Measurements from ENCODE around the gene HSPA1B.
"Not testable (repeated sequence)": the region's sequence is repeated elsewhere in the genome, so short reads cannot be mapped to it uniquely, and the experiment has no call there.

HSPA1B gene

GRCh38 chr6:31822036-31822821 is 5.3 kb upstream of the HSPA1B start:
- DNase-seq (ENCODE audit: extremely low read depth, low read depth), result no peak
- no peak for TF ChIP-seq CTCF (IDR thresholded peaks at IDR 0.05; ENCODE audit: low read depth, low read length, missing control alignments)
- H3K4me3 ChIP-seq (replicated peaks; ENCODE audit: low read depth, low read length), result peak overlapping the region; percentile 55

- H3K4me3 ChIP-seq (replicated peaks; ENCODE audit: low read depth, low read length); DNase-seq (ENCODE audit: extremely low read depth, low read depth): not testable (repeated sequence)
Measured at GRCh38 chr6:31823592-31824196, 3.8 kb upstream of the HSPA1B start.

GRCh38 chr6:31825553-31825952 is 2.0 kb upstream of the HSPA1B start:
- H3K4me3 ChIP-seq (replicated peaks; ENCODE audit: low read depth, low read length), result no peak overlapping the region
- TF ChIP-seq CTCF (IDR thresholded peaks at IDR 0.05; ENCODE audit: low read depth, low read length, missing control alignments), result no peak
- no peak for DNase-seq (ENCODE audit: extremely low read depth, low read depth)

DNA sequence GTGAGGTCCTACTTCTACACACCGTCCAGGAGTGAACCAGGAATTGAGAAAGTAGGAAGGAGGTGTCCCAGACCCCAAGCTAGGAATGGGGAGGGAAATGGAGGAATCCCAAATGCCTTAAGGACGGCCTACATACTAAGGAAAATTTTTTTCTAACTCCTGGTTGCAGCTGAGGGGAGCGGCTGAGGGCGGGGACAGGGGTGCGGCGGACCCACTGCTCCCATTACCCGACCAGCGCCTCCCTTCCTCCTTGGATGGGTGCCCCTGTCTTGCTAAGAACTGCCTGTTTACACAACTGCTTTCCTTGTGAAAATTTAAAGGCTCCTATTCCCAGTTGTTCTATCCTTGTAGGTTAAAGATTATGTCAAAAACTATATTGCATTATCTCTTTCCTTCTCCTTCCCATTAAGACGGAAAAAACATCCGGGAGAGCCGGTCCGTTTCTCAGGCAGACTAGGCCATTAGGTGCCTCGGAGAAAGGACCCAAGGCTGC is 699 bp upstream of the HSPA1B start:
- no peak for TF ChIP-seq CTCF (IDR thresholded peaks at IDR 0.05; ENCODE audit: low read depth, low read length, missing control alignments)
- H3K4me3 ChIP-seq (replicated peaks; ENCODE audit: low read depth, low read length), result peak overlapping the region; percentile 35
- DNase-seq (ENCODE audit: extremely low read depth, low read depth), result peak; percentile 58

DNA sequence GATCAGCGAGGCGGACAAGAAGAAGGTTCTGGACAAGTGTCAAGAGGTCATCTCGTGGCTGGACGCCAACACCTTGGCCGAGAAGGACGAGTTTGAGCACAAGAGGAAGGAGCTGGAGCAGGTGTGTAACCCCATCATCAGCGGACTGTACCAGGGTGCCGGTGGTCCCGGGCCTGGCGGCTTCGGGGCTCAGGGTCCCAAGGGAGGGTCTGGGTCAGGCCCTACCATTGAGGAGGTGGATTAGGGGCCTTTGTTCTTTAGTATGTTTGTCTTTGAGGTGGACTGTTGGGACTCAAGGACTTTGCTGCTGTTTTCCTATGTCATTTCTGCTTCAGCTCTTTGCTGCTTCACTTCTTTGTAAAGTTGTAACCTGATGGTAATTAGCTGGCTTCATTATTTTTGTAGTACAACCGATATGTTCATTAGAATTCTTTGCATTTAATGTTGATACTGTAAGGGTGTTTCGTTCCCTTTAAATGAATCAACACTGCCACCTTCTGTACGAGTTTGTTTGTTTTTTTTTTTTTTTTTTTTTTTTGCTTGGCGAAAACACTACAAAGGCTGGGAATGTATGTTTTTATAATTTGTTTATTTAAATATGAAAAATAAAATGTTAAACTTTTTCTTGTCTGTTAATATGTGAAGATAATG is 2.2 kb downstream of the HSPA1B start:
- TF ChIP-seq CTCF (IDR thresholded peaks at IDR 0.05; ENCODE audit: low read depth, low read length, missing control alignments), result peak; percentile 6
- H3K4me3 ChIP-seq (replicated peaks; ENCODE audit: low read depth, low read length), result peak overlapping the region; percentile 76
- no peak for DNase-seq (ENCODE audit: extremely low read depth, low read depth)

GRCh38 chr6:31830886-31831335 is 3.4 kb downstream of the HSPA1B start:
- no peak for TF ChIP-seq CTCF (IDR thresholded peaks at IDR 0.05; ENCODE audit: low read depth, low read length, missing control alignments)
- H3K4me3 ChIP-seq (replicated peaks; ENCODE audit: low read depth, low read length), result peak overlapping the region; percentile 76
- DNase-seq (ENCODE audit: extremely low read depth, low read depth), result no peak

Data from HFF-Myc (cell line).